Measurements from ENCODE around the gene SULT1C3.

The SULT1C3 gene

DNA sequence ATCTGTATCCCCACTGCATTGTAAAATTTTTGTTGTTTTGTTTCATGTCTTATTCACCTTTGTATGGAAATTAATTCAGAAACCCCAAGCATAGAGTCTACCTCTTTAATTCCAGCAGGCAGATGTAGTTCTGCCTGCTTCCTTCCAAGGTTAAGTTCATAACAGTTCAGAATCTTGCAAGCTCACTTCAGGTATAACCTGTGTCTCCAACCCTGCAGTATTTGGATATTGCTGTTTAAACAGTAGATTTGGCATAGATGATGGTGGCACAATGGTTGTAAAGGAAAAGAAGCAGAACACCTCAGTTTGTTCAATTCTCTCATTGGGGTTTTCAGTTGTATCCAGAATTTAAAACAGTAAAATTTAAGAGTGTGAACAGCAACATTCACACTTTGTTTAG, 70.1 kb downstream of the SULT1C3 start:
- no peak for DNase-seq
